GM18508 (cell line): Measurements from ENCODE around the gene CYP26B1.

ENCODE experiments used
- ATAC-seq: cut with Tn5 transposase; IDR thresholded peaks from one replicate; pipeline ENCODE4 v1.9.1; 2021; ENCODE audit warnings: moderate number of reproducible peaks; ENCODE audit not compliant: insufficient read depth, unreplicated experiment

Gene CYP26B1

GRCh38 chr2:72147303-72147971, at the start of gene CYP26B1:
CYP26B1 (minus strand) TSS chr2:72147862; CDS start chr2:72147834, 28 bp downstream.
- ATAC-seq = no peak

GRCh38 chr2:72193723-72194122, 46.1 kb upstream of the CYP26B1 start:
- ATAC-seq = no peak

- no peak for ATAC-seq
Observed at GRCh38 chr2:72191441-72191840, 43.8 kb upstream of the CYP26B1 start.

GRCh38 chr2:72185206-72185605, 37.5 kb upstream of the CYP26B1 start:
- ATAC-seq = no peak

GRCh38 chr2:72183466-72183865, 35.8 kb upstream of the CYP26B1 start:
- no peak for ATAC-seq

GRCh38 chr2:72183016-72183415, 35.4 kb upstream of the CYP26B1 start:
- no peak for ATAC-seq

GRCh38 chr2:72182547-72182946, 34.9 kb upstream of the CYP26B1 start:
- no peak for ATAC-seq

- no peak for ATAC-seq
Observed at GRCh38 chr2:72181616-72182015, 34.0 kb upstream of the CYP26B1 start.

- no peak for ATAC-seq
Observed at GRCh38 chr2:72180351-72180750, 32.7 kb upstream of the CYP26B1 start.

- no peak for ATAC-seq
Observed at GRCh38 chr2:72178551-72178950, 30.9 kb upstream of the CYP26B1 start.

- ATAC-seq = no peak
Observed at GRCh38 chr2:72176281-72176680, 28.6 kb upstream of the CYP26B1 start.

- no peak for ATAC-seq
Observed at GRCh38 chr2:72175636-72176035, 28.0 kb upstream of the CYP26B1 start.

GRCh38 chr2:72173640-72174321, 26.1 kb upstream of the CYP26B1 start:
- ATAC-seq = no peak

GRCh38 chr2:72172478-72172877, 24.8 kb upstream of the CYP26B1 start:
- no peak for ATAC-seq

GRCh38 chr2:72166279-72166678, 18.6 kb upstream of the CYP26B1 start:
- ATAC-seq = no peak

GRCh38 chr2:72165792-72166191, 18.1 kb upstream of the CYP26B1 start:
- ATAC-seq = no peak

- ATAC-seq = no peak
Observed at GRCh38 chr2:72162574-72162973, 14.9 kb upstream of the CYP26B1 start.

- no peak for ATAC-seq
Observed at GRCh38 chr2:72159211-72159993, 11.7 kb upstream of the CYP26B1 start.

GRCh38 chr2:72157871-72158771, 10.5 kb upstream of the CYP26B1 start:
- no peak for ATAC-seq

GRCh38 chr2:72156872-72157271, 9.2 kb upstream of the CYP26B1 start:
- no peak for ATAC-seq
